WTC11 (cell line): Measurements from ENCODE around the gene MMP28. TPM values are rescaled to one million over a fixed set of nuclear protein-coding genes. Genes with fewer than 3 reads are reported as not detected.

Experiments
- ATAC-seq: fragments of 200-7000 bp; cut with Tn5 transposase; 2 replicates; pipeline ENCODE4 v1.10.0; 2021; ENCODE audit warnings: mild to moderate bottlenecking, moderate library complexity
- CTCF ChIA-PET: fragments of 300-600 bp; sonication (Branson Sonifier 250); formaldehyde crosslinking; loops from one replicate; lab custom pipeline; 2021; ENCODE audit warnings: antibody characterized with exemption; lab: Charles Lee
- POLR2A ChIA-PET: fragments of 350-600 bp; sonication (Branson Sonifier 250); formaldehyde crosslinking; loops from one replicate; lab custom pipeline; 2021; ENCODE audit warnings: antibody characterized with exemption; lab: Charles Lee
- DNase-seq: peaks from one replicate; pipeline ENCODE4 v3.0.0; 2021; ENCODE audit warnings: low spot score
- H3K27ac Mint-ChIP-seq: 2 replicates; pipeline ENCODE4 v1.8.0; 2021; ENCODE audit warnings: mixed read lengths
- H3K27me3 Mint-ChIP-seq: 2 replicates; pipeline ENCODE4 v1.8.0; 2021; ENCODE audit warnings: low read depth, mild to moderate bottlenecking, moderate library complexity, mixed read lengths
- H3K36me3 Mint-ChIP-seq: 2 replicates; pipeline ENCODE4 v1.8.0; 2021; ENCODE audit warnings: mixed read lengths
- H3K4me1 Mint-ChIP-seq: 2 replicates; pipeline ENCODE4 v1.8.0; 2022; ENCODE audit warnings: mixed read lengths
- H3K4me3 Mint-ChIP-seq: 2 replicates; pipeline ENCODE4 v1.8.0; 2021; ENCODE audit warnings: mild to moderate bottlenecking, moderate library complexity, mixed read lengths
- H3K9me3 Mint-ChIP-seq: 2 replicates; pipeline ENCODE4 v1.8.0; 2021; ENCODE audit warnings: mixed read lengths
- ATF3 ChIP-seq: sonication (generic); formaldehyde crosslinking; conservative IDR thresholded peaks from 2 replicates; pipeline ENCODE4 v1.8.1; 2022; ENCODE audit warnings: mild to moderate bottlenecking, missing genetic modification reagents
- CDX4 ChIP-seq: fragments of 250-450 bp; sonication (Bioruptor Pico); IDR thresholded peaks from 2 replicates; pipeline ENCODE4 v1.9.0; 2021; ENCODE audit warnings: moderate library complexity, mild to moderate bottlenecking, inconsistent platforms, borderline replicate concordance
- CREM ChIP-seq: sonication (generic); formaldehyde crosslinking; IDR thresholded peaks from 2 replicates; pipeline ENCODE4 v1.8.1; 2022; ENCODE audit warnings: mild to moderate bottlenecking, missing genetic modification reagents, moderate library complexity
- GRHL2 ChIP-seq: fragments of 250-450 bp; sonication (Bioruptor Pico); IDR thresholded peaks from 2 replicates; pipeline ENCODE4 v1.8.0; 2022; ENCODE audit warnings: mild to moderate bottlenecking, moderate library complexity; ENCODE audit not compliant: insufficient replicate concordance, severe bottlenecking
- GTF2I ChIP-seq: fragments of 250-450 bp; sonication (Bioruptor Pico); conservative IDR thresholded peaks from 2 replicates; pipeline ENCODE4 v1.4.0; 2021; ENCODE audit warnings: mild to moderate bottlenecking
- KAT7 ChIP-seq: sonication (generic); formaldehyde crosslinking; IDR thresholded peaks from 2 replicates; pipeline ENCODE4 v1.8.1; 2023; ENCODE audit warnings: missing genetic modification reagents, mild to moderate bottlenecking, borderline replicate concordance
- NFE2L1 ChIP-seq: sonication (generic); formaldehyde crosslinking; IDR thresholded peaks from 2 replicates; pipeline ENCODE4 v1.8.1; 2023; ENCODE audit warnings: missing genetic modification reagents
- NFYB ChIP-seq: sonication (generic); formaldehyde crosslinking; conservative IDR thresholded peaks from 2 replicates; pipeline ENCODE4 v1.8.0; 2022; ENCODE audit warnings: low read depth, missing genetic modification reagents
- PRDM15 ChIP-seq: sonication (generic); formaldehyde crosslinking; IDR thresholded peaks from 2 replicates; pipeline ENCODE4 v1.8.0; 2022; ENCODE audit warnings: missing genetic modification reagents
- STAT6 ChIP-seq: sonication (generic); formaldehyde crosslinking; conservative IDR thresholded peaks from 2 replicates; pipeline ENCODE4 v1.8.1; 2023; ENCODE audit warnings: mild to moderate bottlenecking, low read depth, missing genetic modification reagents, moderate library complexity
- TCF7 ChIP-seq: sonication (generic); formaldehyde crosslinking; IDR thresholded peaks from 2 replicates; pipeline ENCODE4 v1.8.0; 2022; ENCODE audit warnings: mild to moderate bottlenecking, low read depth, missing genetic modification reagents, moderate library complexity
- TEAD4 ChIP-seq: sonication (generic); formaldehyde crosslinking; IDR thresholded peaks from 2 replicates; pipeline ENCODE4 v1.8.0; 2022; ENCODE audit warnings: mild to moderate bottlenecking, missing genetic modification reagents
- USF2 ChIP-seq: sonication (generic); formaldehyde crosslinking; IDR thresholded peaks from 2 replicates; pipeline ENCODE4 v1.8.1; 2023; ENCODE audit warnings: mild to moderate bottlenecking, missing genetic modification reagents, moderate library complexity
- ZMAT4 ChIP-seq: fragments of 250-450 bp; sonication (Bioruptor Pico); IDR thresholded peaks from 2 replicates; pipeline ENCODE4 v1.9.0; 2021; ENCODE audit warnings: mild to moderate bottlenecking
- ZNF121 ChIP-seq: sonication (generic); formaldehyde crosslinking; IDR thresholded peaks from 2 replicates; pipeline ENCODE4 v1.8.0; 2023; ENCODE audit warnings: missing genetic modification reagents
- ZNF219 ChIP-seq: sonication (generic); formaldehyde crosslinking; IDR thresholded peaks from 2 replicates; pipeline ENCODE4 v1.8.0; 2023; ENCODE audit warnings: missing genetic modification reagents, mild to moderate bottlenecking, borderline replicate concordance
- ZNF232 ChIP-seq: sonication (generic); formaldehyde crosslinking; IDR thresholded peaks from 2 replicates; pipeline ENCODE4 v1.8.0; 2022; ENCODE audit warnings: mild to moderate bottlenecking, missing genetic modification reagents
- ZNF263 ChIP-seq: sonication (generic); formaldehyde crosslinking; IDR thresholded peaks from 2 replicates; pipeline ENCODE4 v1.8.1; 2022; ENCODE audit warnings: low read depth, mild to moderate bottlenecking, moderate library complexity, missing genetic modification reagents
- ZNF317 ChIP-seq: sonication (generic); formaldehyde crosslinking; IDR thresholded peaks from 2 replicates; pipeline ENCODE4 v1.8.1; 2023; ENCODE audit warnings: low read depth, mild to moderate bottlenecking, moderate library complexity, missing genetic modification reagents, borderline replicate concordance
- ZNF416 ChIP-seq: fragments of 250-450 bp; sonication (Bioruptor Pico); IDR thresholded peaks from 2 replicates; pipeline ENCODE4 v1.9.0; 2021; ENCODE audit warnings: mild to moderate bottlenecking, inconsistent platforms
- ZSCAN18 ChIP-seq: fragments of 250-450 bp; sonication (Bioruptor Pico); IDR thresholded peaks from 2 replicates; pipeline ENCODE4 v2.1.2; 2022; ENCODE audit warnings: mild to moderate bottlenecking, moderate library complexity
- total RNA-seq: library from RNA; stranded (reverse); gene quantifications from 3 replicates; pipeline ENCODE4 v1.2.3, GENCODE V29; 2021

MMP28 gene
- total RNA-seq, 1 experiment from 2014 or later = 0.22 TPM

GRCh38 chr17:35816723-35817122 lies 21.3 kb upstream of the MMP28 start:
- CTCF ChIA-PET = interaction anchor here (1.4 to 2.8 kb wide), 2 partner anchors 8 to 53 kb away, joined by 5 to 17 read pairs; partner anchors contain the start of gene TAF15
- Mint-ChIP-seq H3K4me3 (no peak overlapping the region), H3K4me1 (peaks cover 12% of the 10 kb centered on the region), H3K36me3 (peaks cover 48% of the 10 kb centered on the region), H3K9me3 (no peaks in the 10 kb centered on the region), H3K27me3 (no peaks in the 10 kb centered on the region), H3K27ac (no peak overlapping the region)
- no peak for TF ChIP-seq ZNF232
- no peak for ATAC-seq
- POLR2A ChIA-PET = interaction anchor here (0.7 kb wide), 1 partner anchor 61 kb away, joined by 5 read pairs; no protein-coding TSS in a partner anchor
- no peak for DNase-seq

GRCh38 chr17:35812456-35812855 lies 17.0 kb upstream of the MMP28 start:
- H3K9me3 Mint-ChIP-seq = no peaks in the 10 kb centered on the region
- H3K4me3 Mint-ChIP-seq = no peak overlapping the region
- peaks cover 37% of the 10 kb centered on the region for H3K4me1 Mint-ChIP-seq
- ChIA-PET CTCF (interaction anchor here (0.7 to 3.0 kb wide), 3 partner anchors 16 to 49 kb away, joined by 4 to 22 read pairs (median 4); no protein-coding TSS in a partner anchor), POLR2A (interaction anchor here (0.9 kb wide), 1 partner anchor 48 kb away, joined by 4 read pairs; no protein-coding TSS in a partner anchor)
- peaks cover 29% of the 10 kb centered on the region for H3K36me3 Mint-ChIP-seq
- no peaks in the 10 kb centered on the region for H3K27me3 Mint-ChIP-seq
- TF ChIP-seq KAT7 (CRISPR knock-in tag) (no peak), ATF3 (CRISPR knock-in tag) (no peak), NFE2L1 (CRISPR knock-in tag) (no peak), ZNF121 (no peak), ZNF317 (CRISPR knock-in tag) (no peak), ZNF416 (CRISPR knock-in tag) (no peak), TCF7 (CRISPR knock-in tag) (no peak), CREM (CRISPR knock-in tag) (no peak), STAT6 (no peak), ZNF232 (no peak), GTF2I (CRISPR knock-in tag) (no peak), USF2 (CRISPR knock-in tag) (no peak), CDX4 (CRISPR knock-in tag) (no peak), ZNF219 (CRISPR knock-in tag) (no peak), ZSCAN18 (CRISPR knock-in tag) (no peak), ZMAT4 (CRISPR knock-in tag) (no peak)
- no peak overlapping the region for H3K27ac Mint-ChIP-seq
- ATAC-seq (no peak), DNase-seq (no peak)

- ChIA-PET POLR2A (interaction anchor here (0.6 kb wide), 1 partner anchor 27 kb away, joined by 3 read pairs; no protein-coding TSS in a partner anchor), CTCF (interaction anchor here (3.0 kb wide), 1 partner anchor 48 kb away, joined by 22 read pairs; no protein-coding TSS in a partner anchor)
- Mint-ChIP-seq H3K9me3 (no peaks in the 10 kb centered on the region), H3K4me3 (peak overlapping the region; percentile 99), H3K27me3 (no peaks in the 10 kb centered on the region), H3K4me1 (peaks cover 37% of the 10 kb centered on the region), H3K27ac (no peak overlapping the region), H3K36me3 (peaks cover 26% of the 10 kb centered on the region)
- ATAC-seq (no peak), DNase-seq (no peak)
- TF ChIP-seq NFYB (CRISPR knock-in tag) (no peak), GRHL2 (CRISPR knock-in tag) (no peak), TEAD4 (CRISPR knock-in tag) (no peak), ZNF263 (no peak), PRDM15 (CRISPR knock-in tag) (no peak)
Measured at GRCh38 chr17:35811759-35812158, 16.3 kb upstream of the MMP28 start.
